NCI-H1092 (cell line): Measurements from ENCODE around the gene LAMB2.

Source experiments
- DNase-seq: peaks from one replicate; lab custom pipeline; 2025; lab: John Stamatoyannopoulos, UW

Gene LAMB2

DNA sequence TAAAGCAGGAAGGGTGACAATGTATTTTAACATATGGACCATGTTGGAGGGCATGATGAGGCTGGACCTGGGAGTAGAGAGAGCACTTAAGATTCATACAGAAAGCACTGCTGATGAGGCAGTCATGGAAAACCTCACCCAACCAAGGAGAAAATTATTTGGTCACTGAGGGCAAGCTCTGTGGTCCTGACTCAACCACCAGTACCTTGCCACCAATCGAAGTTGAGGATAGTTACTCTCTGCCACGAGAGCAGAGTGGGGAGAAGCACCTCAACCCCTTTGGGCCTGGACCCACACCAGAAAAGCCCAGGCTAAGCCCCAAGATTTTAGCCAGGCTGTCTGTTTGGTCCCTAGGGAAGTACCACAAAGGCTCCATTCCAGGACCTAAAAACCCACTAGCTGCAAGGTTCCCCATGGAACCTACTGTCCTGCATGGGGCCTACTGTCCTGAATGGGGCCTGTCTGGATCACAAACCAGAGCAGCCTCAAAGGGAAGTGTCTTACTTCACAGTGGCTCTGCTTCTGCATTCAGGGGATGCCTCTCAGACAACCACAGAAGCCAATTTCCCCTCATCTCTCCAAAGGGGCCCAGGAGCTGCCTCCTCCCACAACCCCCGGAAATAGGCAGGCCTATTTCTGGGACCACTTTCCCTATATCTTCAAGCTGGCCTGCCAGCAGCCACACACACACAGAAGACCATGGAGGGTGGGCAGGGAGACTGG is 29.1 kb upstream of the LAMB2 start:
- DNase-seq: no peak

DNA sequence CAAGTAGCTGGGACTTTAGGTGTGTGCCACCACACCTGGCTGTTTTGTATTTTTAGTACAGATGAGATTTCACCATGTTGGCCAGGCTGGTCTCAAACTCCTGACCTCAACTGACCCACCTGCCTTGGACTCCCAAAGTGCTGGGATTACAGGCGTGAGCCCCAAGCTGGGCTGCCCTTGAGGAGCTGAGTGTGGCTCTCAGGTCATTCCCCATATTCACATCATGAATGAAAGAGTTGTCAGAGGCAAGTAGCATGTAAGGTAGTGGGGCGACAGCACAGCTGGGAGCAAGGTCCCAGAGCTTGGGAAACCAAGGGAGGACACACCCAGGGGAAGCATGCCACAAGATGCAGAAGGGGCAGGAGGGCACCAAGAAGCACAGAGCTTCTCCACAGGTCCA is 28.3 kb upstream of the LAMB2 start:
- no peak for DNase-seq

DNA sequence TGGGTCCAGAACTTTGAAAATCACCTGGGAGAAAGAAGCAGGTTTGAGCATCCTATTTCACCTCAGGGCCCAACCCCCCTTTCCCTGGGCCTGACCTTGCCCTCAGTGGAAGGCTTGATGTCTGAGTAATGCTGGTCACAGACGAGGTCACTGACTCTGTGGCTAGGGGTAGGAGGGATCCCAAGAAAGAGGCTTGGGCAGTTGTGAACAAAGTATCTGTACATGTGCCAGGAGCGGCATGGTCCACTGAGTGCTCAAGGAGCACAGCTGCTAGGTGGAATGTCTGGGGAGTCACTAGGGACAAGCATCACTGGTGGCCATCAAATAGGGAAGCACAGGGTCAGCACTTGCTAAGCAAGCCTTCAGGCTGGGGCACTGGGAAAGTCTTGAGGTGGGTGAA is 25.9 kb upstream of the LAMB2 start:
- no peak for DNase-seq

DNA sequence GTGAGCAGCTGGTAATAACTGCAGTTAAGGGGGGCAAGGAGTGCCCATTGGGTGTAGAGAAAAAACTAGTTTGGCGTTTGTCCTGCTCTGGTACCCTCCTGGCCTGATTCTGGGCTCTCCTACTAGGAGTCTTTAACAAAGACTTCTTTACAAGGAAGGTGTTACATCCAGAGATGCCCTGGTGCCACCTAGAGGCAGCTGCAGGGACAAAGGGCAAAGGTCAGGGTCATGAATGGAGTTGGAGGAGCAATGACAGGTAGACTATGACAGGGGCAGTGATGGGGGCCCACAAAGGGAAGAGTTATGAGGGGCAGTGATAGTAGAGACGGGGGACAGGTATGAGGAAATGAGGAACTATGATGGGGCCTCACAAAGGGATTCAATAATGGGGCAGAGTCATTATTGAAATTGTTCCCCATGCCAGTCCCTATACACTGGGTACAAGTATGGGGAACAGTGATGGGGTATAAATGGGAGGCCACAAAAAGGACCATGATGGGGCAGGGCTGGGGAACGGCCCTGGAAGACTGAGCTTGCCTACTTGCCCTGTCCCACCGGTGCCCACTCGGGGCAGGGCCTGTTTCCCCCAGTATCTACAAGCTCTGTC is 25.4 kb upstream of the LAMB2 start:
- no peak for DNase-seq

DNA sequence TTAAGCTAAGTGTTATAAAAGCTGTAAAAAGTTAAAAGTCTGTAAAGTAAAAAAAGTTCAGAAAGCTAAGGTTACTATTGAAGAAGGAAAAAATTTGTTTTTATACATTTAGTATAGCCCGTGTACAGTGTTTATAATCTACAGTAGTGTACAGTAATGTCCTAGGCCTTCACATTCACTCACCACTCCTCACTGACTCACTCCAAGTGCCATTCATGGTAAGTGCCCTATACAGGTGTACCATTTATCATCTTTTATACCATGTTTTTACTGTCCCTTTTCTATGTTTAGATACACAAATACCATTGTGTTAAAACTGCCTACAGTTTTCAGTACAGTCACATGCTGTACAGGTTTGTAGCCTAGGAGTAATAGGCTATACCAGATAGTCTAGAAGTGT is 24.4 kb upstream of the LAMB2 start:
- DNase-seq: no peak

DNA sequence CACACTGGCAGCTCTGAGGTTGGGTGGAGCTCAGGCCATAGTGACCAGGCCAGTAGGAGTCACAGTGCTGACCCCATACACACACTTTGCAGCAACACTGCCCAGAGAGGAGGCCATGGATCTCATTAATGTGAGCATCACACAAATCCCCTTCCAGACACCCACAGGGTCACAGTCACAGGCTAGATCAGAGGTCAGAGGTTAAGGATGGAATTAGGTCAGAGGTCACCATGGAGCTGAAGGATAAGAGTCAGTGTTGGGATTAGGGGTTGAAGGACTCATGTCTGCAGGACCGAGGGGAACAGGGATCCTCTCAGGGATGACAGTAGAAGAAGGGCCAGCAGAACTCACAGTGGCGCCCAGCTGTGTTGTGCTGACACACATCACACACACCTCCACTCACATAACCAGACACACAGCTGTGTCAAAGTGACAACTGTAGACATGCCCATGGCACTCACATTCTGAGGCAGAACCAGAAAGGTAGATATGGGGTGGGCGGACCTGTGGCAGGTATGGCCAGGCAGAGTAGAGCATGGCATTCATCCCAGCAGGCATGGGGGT is 20.6 kb upstream of the LAMB2 start:
- DNase-seq: no peak

- DNase-seq: no peak
Measured at GRCh38 chr3:49151610-49152009, 18.8 kb upstream of the LAMB2 start.

GRCh38 chr3:49148159-49148558 is 15.3 kb upstream of the LAMB2 start:
- no peak for DNase-seq

DNA sequence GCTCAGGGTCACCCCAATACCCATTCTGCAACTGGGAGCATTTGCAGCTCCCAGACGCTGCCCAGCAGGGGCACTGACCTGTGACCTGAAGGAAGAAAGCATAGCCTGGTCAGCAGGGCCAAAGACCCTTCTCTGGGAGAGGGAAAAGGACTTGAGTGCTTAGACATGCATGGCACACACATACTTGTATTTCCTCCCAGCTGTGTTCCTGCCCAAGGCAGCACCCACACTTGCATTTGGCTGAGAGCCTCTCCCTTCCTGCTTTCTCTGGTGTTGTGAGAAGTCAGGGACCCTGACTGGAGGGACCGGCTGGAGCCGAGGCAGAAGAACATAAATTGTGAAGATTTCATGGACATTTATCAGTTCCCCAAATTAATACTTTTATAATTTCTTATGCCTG is 7.2 kb upstream of the LAMB2 start:
- DNase-seq: no peak

- no peak for DNase-seq
Measured at GRCh38 chr3:49135499-49135898, 2.6 kb upstream of the LAMB2 start.

DNA sequence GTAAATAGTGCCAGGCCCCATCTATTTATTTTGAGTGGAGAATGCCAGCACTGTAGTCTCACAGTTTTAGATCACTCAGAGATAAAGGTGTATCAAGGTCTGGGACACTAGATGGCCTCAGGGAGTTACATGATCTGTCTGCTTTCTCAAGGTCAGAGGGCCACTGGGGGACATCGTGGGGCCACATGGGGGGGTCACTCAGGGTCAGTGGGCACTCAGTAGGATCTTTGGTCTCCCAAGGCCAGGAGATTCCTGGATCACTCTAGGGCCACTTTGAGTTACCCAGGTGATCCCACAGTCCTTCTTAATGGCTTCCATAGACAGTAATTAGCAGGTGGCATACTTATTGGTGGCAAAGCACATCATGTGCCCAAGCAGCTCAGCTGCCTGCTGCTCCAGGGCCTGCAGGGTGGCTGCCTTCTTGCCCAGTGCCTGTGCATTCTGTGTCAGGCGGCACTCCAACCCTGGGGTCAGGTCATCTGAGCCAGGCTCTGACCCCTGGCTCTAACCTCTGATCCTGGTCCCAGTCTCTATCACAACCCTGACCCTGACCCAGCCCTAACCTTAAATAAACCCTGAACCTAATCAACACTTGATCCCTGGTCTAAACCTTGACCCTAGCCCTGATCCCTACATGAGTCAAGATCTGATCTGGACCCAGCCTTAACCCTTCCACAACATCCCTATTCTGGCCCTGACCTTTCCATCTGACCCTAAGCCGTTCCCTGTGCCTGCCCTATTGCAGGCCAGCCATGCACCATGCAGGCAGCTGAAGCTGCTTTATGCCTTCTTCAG is 1.8 kb upstream of the LAMB2 start:
- DNase-seq: no peak

- DNase-seq: peak; percentile 7
Measured at GRCh38 chr3:49133226-49133951, 539 bp upstream of the LAMB2 start.

- DNase-seq: no peak
Measured at GRCh38 chr3:49132073-49132436, 795 bp downstream of the LAMB2 start.

- DNase-seq: no peak
Measured at GRCh38 chr3:49131576-49131975, 1.3 kb downstream of the LAMB2 start.

GRCh38 chr3:49131040-49131439 is 1.8 kb downstream of the LAMB2 start:
- DNase-seq: no peak

GRCh38 chr3:49124991-49125670 is 7.7 kb downstream of the LAMB2 start:
- no peak for DNase-seq

- DNase-seq: no peak
Measured at GRCh38 chr3:49124203-49124602, 8.6 kb downstream of the LAMB2 start.

DNA sequence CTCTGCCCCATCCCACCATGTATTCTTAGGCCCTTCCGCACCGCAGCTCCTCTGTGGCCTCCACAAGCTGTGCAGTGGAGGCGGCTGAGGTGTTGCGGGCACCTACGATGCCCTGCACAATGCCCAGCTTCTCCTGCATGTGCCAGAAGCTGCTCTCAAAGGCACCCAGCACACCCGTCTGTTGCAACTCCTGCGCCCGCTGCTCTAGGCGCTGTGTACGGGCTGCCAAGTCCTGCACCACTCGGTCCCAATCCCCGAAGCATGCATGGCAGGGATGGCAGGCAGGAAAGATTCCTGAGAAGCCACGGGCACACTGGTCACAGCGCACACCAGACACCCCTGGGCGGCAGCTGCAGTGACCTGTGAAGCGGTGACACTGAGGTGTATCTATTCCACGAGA is 9.2 kb downstream of the LAMB2 start:
- DNase-seq: no peak

GRCh38 chr3:49122886-49123545 is 9.8 kb downstream of the LAMB2 start:
- no peak for DNase-seq

DNA sequence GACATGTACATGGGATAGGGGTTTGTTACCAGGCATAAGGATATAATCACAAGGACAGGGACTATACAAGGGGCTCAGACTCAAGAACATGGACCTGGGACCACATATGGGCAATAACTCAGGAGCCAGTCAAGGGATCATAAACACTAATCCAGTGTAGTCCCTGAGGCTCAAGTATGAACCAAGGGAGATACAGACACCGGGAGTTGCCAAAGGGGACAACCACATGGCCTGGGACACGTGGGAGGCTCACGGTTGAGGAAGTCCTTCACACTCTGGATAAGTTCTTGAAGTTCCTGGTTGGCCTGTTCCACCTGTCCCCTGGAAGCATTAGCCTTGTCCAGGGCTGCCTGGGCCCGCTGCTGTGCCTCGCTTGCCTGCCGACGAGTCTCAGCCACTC is 10.4 kb downstream of the LAMB2 start:
- DNase-seq: no peak

- no peak for DNase-seq
Measured at GRCh38 chr3:49122022-49122421, 10.8 kb downstream of the LAMB2 start.
